ENCODE results near the gene PDHA1. TPM values are rescaled to one million over a fixed set of nuclear protein-coding genes. Genes with fewer than 3 reads are reported as not detected.
A peak's percentile ranks its signal among the peaks of the same experiment; 100 is the strongest.

PDHA1 gene
- total RNA-seq, 2 experiments from 2014 or later: 233 to 242 TPM

GRCh38 chrX:19381326-19381725 is 37.6 kb downstream of the PDHA1 start:
- no peaks in the 10 kb centered on the region for H3K27me3 Mint-ChIP-seq (ENCODE audit: low read depth)
- H3K36me3 Mint-ChIP-seq (ENCODE audit: low read depth): no peaks in the 10 kb centered on the region
- H3K4me1 Mint-ChIP-seq (ENCODE audit: low read depth): no peaks in the 10 kb centered on the region
- no peak overlapping the region for H3K27ac Mint-ChIP-seq
- intact Hi-C loops (cut with micrococcal nuclease): no loop called here
- H3K9me3 Mint-ChIP-seq: no peaks in the 10 kb centered on the region
- DNase-seq: no peak
- H3K4me3 Mint-ChIP-seq: no peak overlapping the region
- CTCF ChIA-PET: interaction anchor here (1.4 kb wide), 1 partner anchor 15 kb away, joined by 5 read pairs; no protein-coding TSS in a partner anchor

GRCh38 chrX:19382555-19383145 is 38.9 kb downstream of the PDHA1 start:
- CTCF ChIA-PET: interaction anchor here (0.8 to 1.5 kb wide), 5 partner anchors 11 to 625 kb away, joined by 3 to 7 read pairs (median 4); no protein-coding TSS in a partner anchor
- Mint-ChIP-seq H3K4me3 (no peak overlapping the region), H3K27ac (no peak overlapping the region), H3K36me3 (ENCODE audit: low read depth) (no peaks in the 10 kb centered on the region), H3K27me3 (ENCODE audit: low read depth) (no peaks in the 10 kb centered on the region), H3K4me1 (ENCODE audit: low read depth) (no peaks in the 10 kb centered on the region), H3K9me3 (no peaks in the 10 kb centered on the region)
- DNase-seq: peak; percentile 81
- intact Hi-C loops (cut with micrococcal nuclease): no loop called here

GRCh38 chrX:19386679-19387078 is 43.0 kb downstream of the PDHA1 start:
- intact Hi-C loops (cut with micrococcal nuclease): no loop called here
- no peaks in the 10 kb centered on the region for H3K27me3 Mint-ChIP-seq (ENCODE audit: low read depth)
- DNase-seq: no peak
- H3K36me3 Mint-ChIP-seq (ENCODE audit: low read depth): no peaks in the 10 kb centered on the region
- CTCF ChIA-PET: no interaction called here
- H3K4me3 Mint-ChIP-seq: no peak overlapping the region
- H3K27ac Mint-ChIP-seq: no peak overlapping the region
- H3K9me3 Mint-ChIP-seq: no peaks in the 10 kb centered on the region
- no peaks in the 10 kb centered on the region for H3K4me1 Mint-ChIP-seq (ENCODE audit: low read depth)

DNA sequence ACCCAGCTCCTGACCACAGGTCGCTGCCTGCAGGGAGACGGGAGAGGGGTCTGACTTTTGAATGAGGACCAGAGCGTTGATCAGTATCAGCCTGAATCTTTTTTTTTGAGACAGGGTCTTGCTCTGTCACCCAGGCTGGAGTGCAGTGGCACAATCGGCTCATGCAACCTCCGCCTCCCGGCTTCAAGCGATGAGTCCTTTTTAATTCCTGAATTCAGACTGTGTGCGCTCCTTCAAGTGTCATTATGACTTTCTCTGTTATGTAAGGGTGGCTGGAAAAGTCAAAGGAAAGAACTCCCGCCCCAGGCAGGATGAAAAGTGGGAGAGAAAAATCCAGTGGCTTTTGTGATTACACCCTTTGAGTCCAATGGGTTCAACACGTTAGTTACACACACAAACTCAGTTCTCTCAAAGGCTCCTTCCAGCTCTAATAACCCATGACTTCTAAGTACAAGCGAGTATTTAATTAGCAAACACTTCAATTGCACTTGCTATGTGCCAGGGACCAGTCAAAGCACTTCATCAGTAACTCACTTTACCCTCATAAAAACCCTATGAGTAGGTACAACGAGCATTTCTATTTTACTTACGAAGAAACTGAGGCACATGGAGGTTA is 44.4 kb downstream of the PDHA1 start:
- Mint-ChIP-seq H3K27me3 (ENCODE audit: low read depth) (no peaks in the 10 kb centered on the region), H3K36me3 (ENCODE audit: low read depth) (no peaks in the 10 kb centered on the region), H3K27ac (no peak overlapping the region), H3K4me3 (no peak overlapping the region), H3K9me3 (no peaks in the 10 kb centered on the region), H3K4me1 (ENCODE audit: low read depth) (no peaks in the 10 kb centered on the region)
- CTCF ChIA-PET: no interaction called here
- no peak for DNase-seq
- intact Hi-C loops (cut with micrococcal nuclease): no loop called here

DNA sequence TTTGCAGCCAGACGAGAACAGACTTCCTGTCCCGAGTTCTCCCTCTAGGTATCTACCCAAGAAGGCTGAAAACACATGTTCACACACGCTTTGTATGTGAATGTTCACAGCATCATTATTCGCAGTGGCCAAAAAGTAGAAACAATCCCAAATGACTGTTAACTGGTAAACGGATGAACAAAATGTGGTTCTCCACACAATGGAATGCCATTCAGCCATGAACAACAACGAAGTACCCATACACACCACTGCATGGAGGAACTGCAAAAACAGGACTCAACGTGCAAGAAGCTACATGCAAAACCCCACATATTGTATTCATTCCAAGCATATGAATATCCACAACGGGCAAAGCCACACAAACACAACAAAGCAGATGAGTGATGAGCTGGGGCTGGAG is 45.0 kb downstream of the PDHA1 start:
- H3K9me3 Mint-ChIP-seq: no peaks in the 10 kb centered on the region
- H3K27me3 Mint-ChIP-seq (ENCODE audit: low read depth): no peaks in the 10 kb centered on the region
- intact Hi-C loops (cut with micrococcal nuclease): no loop called here
- H3K36me3 Mint-ChIP-seq (ENCODE audit: low read depth): no peaks in the 10 kb centered on the region
- no peak overlapping the region for H3K27ac Mint-ChIP-seq
- no peak overlapping the region for H3K4me3 Mint-ChIP-seq
- no peak for DNase-seq
- H3K4me1 Mint-ChIP-seq (ENCODE audit: low read depth): no peaks in the 10 kb centered on the region
- CTCF ChIA-PET: no interaction called here

DNA sequence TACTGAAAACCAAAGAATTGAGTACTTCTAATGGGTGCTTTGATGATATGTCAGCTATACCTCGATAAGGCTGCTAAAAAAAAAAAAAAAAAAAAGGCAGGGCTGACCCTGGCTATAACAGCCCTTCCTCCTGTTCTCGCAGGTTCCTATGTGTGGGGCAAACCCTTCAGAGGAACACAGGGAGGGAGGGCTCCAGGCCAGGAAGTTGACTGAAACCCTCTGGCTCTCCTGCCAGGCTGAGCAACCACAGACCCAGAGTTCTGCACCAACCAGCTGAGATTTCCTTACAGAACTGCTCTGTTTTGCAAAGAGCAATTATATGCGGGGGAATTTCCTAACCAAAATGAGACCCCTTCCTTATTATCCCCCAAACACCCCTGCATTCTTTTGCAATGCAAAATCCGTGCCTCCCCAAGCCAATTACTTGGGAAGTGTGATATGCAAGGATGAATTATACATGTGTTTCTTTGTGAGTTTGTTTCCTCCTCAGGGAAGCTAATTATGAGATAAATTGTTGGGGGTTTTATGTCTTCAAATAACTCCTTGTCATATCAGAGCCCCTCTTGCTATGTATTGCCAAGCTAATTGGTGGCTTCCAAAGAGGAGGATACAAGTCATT is 45.6 kb downstream of the PDHA1 start:
- Mint-ChIP-seq H3K9me3 (no peaks in the 10 kb centered on the region), H3K27me3 (ENCODE audit: low read depth) (no peaks in the 10 kb centered on the region), H3K4me1 (ENCODE audit: low read depth) (no peaks in the 10 kb centered on the region), H3K4me3 (no peak overlapping the region), H3K36me3 (ENCODE audit: low read depth) (no peaks in the 10 kb centered on the region), H3K27ac (no peak overlapping the region)
- DNase-seq: no peak
- intact Hi-C loops (cut with micrococcal nuclease): no loop called here
- CTCF ChIA-PET: no interaction called here

DNA sequence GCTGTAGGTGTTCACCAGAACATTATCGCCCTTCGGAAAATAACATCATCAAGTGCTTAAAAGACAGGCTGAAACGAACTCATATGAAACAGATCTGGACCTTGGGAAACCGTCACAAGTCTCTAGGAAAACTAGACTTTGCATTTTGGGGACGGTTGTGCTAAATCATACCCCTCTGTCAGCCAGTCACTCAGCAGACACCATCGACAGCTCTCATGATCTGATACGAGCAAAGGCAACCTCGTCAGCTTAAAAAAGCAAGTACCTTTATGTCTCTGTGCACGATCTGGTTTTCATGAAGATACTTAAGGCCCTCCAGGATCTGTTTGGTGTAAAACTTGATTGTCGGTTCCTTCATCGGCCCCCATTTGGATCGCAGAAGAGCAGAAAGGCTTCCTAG is 48.4 kb downstream of the PDHA1 start:
- H3K36me3 Mint-ChIP-seq (ENCODE audit: low read depth): no peaks in the 10 kb centered on the region
- H3K27me3 Mint-ChIP-seq (ENCODE audit: low read depth): no peaks in the 10 kb centered on the region
- no peak for DNase-seq
- no peak overlapping the region for H3K27ac Mint-ChIP-seq
- intact Hi-C loops (cut with micrococcal nuclease): no loop called here
- no peak overlapping the region for H3K4me3 Mint-ChIP-seq
- CTCF ChIA-PET: no interaction called here
- H3K9me3 Mint-ChIP-seq: no peaks in the 10 kb centered on the region
- H3K4me1 Mint-ChIP-seq (ENCODE audit: low read depth): no peaks in the 10 kb centered on the region

DNA sequence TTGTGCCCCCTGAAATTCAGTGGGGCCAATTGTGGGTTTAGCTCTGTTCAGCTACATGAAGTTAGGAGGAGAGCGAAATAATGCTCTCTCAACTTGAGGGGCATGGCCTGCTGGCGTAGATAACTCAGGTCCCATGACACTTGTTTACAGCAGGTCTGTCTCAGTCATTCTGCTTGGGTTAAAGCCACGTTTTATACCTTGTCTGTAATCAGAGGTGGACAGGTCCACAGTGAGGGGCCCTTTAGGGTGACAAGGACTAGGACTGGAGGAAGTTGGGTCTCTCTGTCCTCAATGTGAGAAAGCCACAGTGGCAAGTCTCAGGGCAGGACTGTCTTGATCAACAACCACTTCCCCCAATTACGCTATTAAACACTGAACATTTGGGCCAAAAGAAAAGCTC is 49.0 kb downstream of the PDHA1 start:
- H3K4me1 Mint-ChIP-seq (ENCODE audit: low read depth): no peaks in the 10 kb centered on the region
- no peak overlapping the region for H3K4me3 Mint-ChIP-seq
- no peak for DNase-seq
- no peaks in the 10 kb centered on the region for H3K27me3 Mint-ChIP-seq (ENCODE audit: low read depth)
- intact Hi-C loops (cut with micrococcal nuclease): no loop called here
- H3K27ac Mint-ChIP-seq: no peak overlapping the region
- no peaks in the 10 kb centered on the region for H3K36me3 Mint-ChIP-seq (ENCODE audit: low read depth)
- no peaks in the 10 kb centered on the region for H3K9me3 Mint-ChIP-seq
- CTCF ChIA-PET: no interaction called here

DNA sequence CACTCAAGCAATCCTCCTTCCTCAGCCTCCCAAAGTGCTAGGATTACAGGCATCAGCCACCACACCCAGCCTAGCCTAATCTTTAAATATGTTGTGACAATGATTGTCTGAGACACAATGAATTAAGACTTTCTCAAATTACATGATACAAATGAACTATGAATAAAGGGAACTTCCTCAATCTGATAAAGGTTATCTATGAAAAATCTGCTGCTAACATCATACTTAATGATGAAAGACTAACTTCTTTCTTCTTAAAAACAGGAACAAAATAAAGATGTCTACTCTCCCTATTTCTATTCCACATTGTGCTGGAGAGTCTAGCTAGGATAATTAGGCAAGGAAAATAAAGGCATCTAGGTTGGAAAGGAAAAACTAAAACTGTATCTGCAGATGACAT is 60.0 kb downstream of the PDHA1 start:
- Mint-ChIP-seq H3K9me3 (no peaks in the 10 kb centered on the region), H3K27ac (no peak overlapping the region), H3K36me3 (ENCODE audit: low read depth) (no peaks in the 10 kb centered on the region), H3K4me1 (ENCODE audit: low read depth) (no peaks in the 10 kb centered on the region), H3K4me3 (no peak overlapping the region), H3K27me3 (ENCODE audit: low read depth) (peaks cover 2% of the 10 kb centered on the region)
- CTCF ChIA-PET: no interaction called here
- intact Hi-C loops (cut with micrococcal nuclease): no loop called here
- DNase-seq: no peak

DNA sequence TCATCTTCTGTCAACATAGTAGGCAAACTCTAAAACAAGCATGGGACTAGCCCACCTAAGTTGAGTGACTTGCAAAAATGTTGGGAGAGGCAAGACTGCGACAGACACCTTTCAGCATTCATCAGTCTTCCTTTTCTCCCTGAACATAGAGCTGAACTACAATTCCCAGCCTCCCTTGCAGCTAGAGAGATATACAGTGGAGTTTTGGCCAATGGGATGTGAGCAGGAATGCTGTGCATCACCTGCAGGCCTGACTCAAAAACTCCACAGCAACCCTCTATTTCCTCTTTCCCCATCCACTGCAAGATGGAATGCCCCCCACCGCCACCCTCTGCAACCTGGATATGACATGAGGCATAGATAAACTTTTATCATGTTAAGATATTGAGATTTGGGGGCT is 66.5 kb downstream of the PDHA1 start:
- intact Hi-C loops (cut with micrococcal nuclease): no loop called here
- H3K4me1 Mint-ChIP-seq (ENCODE audit: low read depth): no peaks in the 10 kb centered on the region

More for the DNA sequence above, 66.5 kb downstream of the PDHA1 start:
- CTCF ChIA-PET: no interaction called here
- Mint-ChIP-seq H3K27ac (no peak overlapping the region), H3K9me3 (no peaks in the 10 kb centered on the region), H3K36me3 (ENCODE audit: low read depth) (no peaks in the 10 kb centered on the region), H3K4me3 (no peak overlapping the region), H3K27me3 (ENCODE audit: low read depth) (peaks cover 7% of the 10 kb centered on the region)
- no peak for DNase-seq

Other genes with a start within 250 kb of the PDHA1 start
- not detected for gene ADGRG2, start 221.5 kb upstream of the PDHA1 start, total RNA-seq
- 1 to 10 TPM; 1.2 to 1.3 TPM for gene MAP3K15, start 171.6 kb downstream of the PDHA1 start, total RNA-seq